Measurements from ENCODE around the gene C1QL4. TPM values are rescaled to one million over a fixed set of nuclear protein-coding genes. Genes with fewer than 3 reads are reported as not detected.

C1QL4 gene
- polyA plus RNA-seq, 1 donor from 2014 or later = 13.7 TPM

DNA sequence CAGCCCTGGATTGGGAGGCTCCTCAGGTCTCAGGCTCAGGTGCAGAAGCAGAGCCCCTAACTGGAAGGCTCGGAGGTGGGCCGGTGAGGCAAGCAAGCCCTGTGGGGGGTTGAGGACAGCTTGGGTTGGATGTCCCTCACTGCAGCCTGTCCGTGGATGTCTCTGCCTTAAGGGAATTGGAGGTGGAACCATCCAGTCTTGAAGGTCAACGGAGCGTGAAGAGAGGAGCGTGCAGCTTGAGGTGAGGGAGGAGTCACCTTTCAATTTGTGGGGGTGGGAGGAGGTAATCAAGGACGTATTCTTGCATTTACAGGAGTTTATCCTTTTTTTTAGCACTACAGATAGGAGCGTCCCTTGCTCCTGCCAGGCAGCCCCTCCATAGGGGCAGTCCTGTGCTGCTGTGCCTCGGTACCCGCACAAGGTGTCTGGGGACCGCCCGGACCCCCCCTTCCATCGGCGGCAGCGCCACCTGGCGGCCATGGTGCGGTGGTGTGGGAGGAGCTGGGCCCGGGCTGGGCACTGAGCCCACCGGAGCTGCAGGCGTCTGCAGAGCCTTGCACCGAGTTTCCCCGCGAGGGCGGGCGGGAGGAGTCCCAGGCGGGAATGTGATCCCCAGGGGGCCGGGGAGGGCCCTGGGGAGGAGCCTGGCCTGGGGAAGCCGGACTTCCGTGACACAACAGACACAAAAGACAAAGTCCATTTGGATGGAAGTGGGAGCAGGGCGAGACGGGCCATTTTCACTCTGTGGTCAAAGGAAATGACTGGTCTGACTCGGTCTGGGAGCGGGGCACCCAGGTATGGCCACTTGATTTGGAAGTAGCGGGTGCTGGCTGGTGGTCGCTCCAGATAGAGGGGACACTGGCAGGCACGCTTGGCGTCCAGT lies 10.6 kb upstream of the C1QL4 start:
- no peaks in the 10 kb centered on the region for H4K20me1 ChIP-seq (ENCODE audit: insufficient read depth)
- no peak overlapping the region for H3K4me2 ChIP-seq (ENCODE audit: low read length)
- no peaks in the 10 kb centered on the region for H3K9me3 ChIP-seq (ENCODE audit: low read length)
- H3K79me2 ChIP-seq (replicated peaks; ENCODE audit: insufficient read depth, low read length) = no peaks in the 10 kb centered on the region
- peaks cover 73% of the 10 kb centered on the region for H3K27me3 ChIP-seq (ENCODE audit: insufficient read depth, low read depth, low read length)
- no peak overlapping the region for H2AFZ ChIP-seq (ENCODE audit: low read depth, low read length)
- peak overlapping the region; percentile 60 for H3K4me3 ChIP-seq (ENCODE audit: low read length)
- H3F3A ChIP-seq (ENCODE audit: insufficient read depth, low read length, poor library complexity, severe bottlenecking) = no peaks in the 10 kb centered on the region
- H3K27ac ChIP-seq (ENCODE audit: low read length) = no peak overlapping the region
- H3K9me2 ChIP-seq (ENCODE audit: insufficient read depth, low read length) = no peaks in the 10 kb centered on the region
- no peak overlapping the region for H3K9ac ChIP-seq (ENCODE audit: low read length)
- TF ChIP-seq EZH2 (IDR thresholded peaks at IDR 0.05; ENCODE audit: borderline replicate concordance, insufficient read depth, low read length, poor library complexity, severe bottlenecking) (no peak), RAD21 (conservative IDR thresholded peaks at IDR 0.05) (peak; percentile 58), TAF1 (IDR thresholded peaks at IDR 0.05; ENCODE audit: low read depth) (no peak), POLR2AphosphoS5 (IDR thresholded peaks at IDR 0.05) (no peak), MXI1 (conservative IDR thresholded peaks at IDR 0.05; ENCODE audit: poor library complexity, severe bottlenecking) (peak; percentile 17), EP300 (conservative IDR thresholded peaks at IDR 0.05; ENCODE audit: poor library complexity, severe bottlenecking) (peak; percentile 27), SMC3 (conservative IDR thresholded peaks at IDR 0.05; ENCODE audit: poor library complexity) (peak; percentile 78)
- TF ChIP-seq, protein P1, sequence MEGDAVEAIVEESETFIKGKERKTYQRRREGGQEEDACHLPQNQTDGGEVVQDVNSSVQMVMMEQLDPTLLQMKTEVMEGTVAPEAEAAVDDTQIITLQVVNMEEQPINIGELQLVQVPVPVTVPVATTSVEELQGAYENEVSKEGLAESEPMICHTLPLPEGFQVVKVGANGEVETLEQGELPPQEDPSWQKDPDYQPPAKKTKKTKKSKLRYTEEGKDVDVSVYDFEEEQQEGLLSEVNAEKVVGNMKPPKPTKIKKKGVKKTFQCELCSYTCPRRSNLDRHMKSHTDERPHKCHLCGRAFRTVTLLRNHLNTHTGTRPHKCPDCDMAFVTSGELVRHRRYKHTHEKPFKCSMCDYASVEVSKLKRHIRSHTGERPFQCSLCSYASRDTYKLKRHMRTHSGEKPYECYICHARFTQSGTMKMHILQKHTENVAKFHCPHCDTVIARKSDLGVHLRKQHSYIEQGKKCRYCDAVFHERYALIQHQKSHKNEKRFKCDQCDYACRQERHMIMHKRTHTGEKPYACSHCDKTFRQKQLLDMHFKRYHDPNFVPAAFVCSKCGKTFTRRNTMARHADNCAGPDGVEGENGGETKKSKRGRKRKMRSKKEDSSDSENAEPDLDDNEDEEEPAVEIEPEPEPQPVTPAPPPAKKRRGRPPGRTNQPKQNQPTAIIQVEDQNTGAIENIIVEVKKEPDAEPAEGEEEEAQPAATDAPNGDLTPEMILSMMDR (IDR thresholded peaks at IDR 0.05; ENCODE audit: poor library complexity, severe bottlenecking) = peak; percentile 84
- TF ChIP-seq, protein P2, sequence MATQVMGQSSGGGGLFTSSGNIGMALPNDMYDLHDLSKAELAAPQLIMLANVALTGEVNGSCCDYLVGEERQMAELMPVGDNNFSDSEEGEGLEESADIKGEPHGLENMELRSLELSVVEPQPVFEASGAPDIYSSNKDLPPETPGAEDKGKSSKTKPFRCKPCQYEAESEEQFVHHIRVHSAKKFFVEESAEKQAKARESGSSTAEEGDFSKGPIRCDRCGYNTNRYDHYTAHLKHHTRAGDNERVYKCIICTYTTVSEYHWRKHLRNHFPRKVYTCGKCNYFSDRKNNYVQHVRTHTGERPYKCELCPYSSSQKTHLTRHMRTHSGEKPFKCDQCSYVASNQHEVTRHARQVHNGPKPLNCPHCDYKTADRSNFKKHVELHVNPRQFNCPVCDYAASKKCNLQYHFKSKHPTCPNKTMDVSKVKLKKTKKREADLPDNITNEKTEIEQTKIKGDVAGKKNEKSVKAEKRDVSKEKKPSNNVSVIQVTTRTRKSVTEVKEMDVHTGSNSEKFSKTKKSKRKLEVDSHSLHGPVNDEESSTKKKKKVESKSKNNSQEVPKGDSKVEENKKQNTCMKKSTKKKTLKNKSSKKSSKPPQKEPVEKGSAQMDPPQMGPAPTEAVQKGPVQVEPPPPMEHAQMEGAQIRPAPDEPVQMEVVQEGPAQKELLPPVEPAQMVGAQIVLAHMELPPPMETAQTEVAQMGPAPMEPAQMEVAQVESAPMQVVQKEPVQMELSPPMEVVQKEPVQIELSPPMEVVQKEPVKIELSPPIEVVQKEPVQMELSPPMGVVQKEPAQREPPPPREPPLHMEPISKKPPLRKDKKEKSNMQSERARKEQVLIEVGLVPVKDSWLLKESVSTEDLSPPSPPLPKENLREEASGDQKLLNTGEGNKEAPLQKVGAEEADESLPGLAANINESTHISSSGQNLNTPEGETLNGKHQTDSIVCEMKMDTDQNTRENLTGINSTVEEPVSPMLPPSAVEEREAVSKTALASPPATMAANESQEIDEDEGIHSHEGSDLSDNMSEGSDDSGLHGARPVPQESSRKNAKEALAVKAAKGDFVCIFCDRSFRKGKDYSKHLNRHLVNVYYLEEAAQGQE (IDR thresholded peaks at IDR 0.05; ENCODE audit: borderline replicate concordance) = no peak
- H3K36me3 ChIP-seq (ENCODE audit: insufficient read depth, low read length) = no peaks in the 10 kb centered on the region

DNA sequence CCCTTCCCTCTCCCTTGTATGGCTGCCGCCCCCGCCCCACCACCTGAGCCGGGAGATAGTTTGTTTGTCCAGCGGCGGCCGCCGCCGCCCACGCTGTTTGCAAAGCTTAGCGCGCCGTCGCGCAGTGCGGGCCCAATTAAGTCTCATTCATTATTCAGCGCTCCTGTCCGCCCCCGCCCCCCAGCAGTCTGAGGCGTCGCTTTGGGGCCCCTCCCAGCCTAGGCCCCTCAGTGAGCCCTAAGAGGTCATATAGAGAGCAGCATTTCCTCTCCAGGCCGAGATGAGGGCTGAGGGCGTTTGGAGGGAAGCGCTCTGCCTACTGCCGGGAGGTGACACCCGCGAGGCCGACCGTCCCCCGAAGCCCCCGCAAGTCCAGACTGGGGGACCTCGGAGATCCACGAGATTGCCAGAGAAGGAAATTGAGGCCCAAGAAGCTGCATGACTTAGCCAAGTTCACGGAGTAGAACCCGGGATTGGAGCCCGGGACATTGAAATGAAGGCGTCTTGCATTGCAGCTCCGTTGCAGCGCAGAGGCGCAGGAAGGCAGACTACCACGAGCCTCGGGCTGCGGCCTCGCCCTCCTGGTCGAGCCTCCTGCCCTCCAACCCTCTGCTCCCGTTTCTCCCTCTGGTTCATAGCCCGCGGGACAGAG lies 9.8 kb upstream of the C1QL4 start, which contains the start of gene DNAJC22:
DNAJC22 (plus strand) TSS at position 230 of the 652 bp plus-strand sequence. CDS start 1,985 bp downstream, outside the sequence.
- TF ChIP-seq, protein P1 (IDR thresholded peaks at IDR 0.05; ENCODE audit: poor library complexity, severe bottlenecking) = no peak
- TF ChIP-seq POLR2AphosphoS5 (IDR thresholded peaks at IDR 0.05) (no peak), EZH2 (IDR thresholded peaks at IDR 0.05; ENCODE audit: borderline replicate concordance, insufficient read depth, low read length, poor library complexity, severe bottlenecking) (peak; percentile 41), RAD21 (conservative IDR thresholded peaks at IDR 0.05) (no peak), TAF1 (IDR thresholded peaks at IDR 0.05; ENCODE audit: low read depth) (no peak), SMC3 (conservative IDR thresholded peaks at IDR 0.05; ENCODE audit: poor library complexity) (no peak), MXI1 (conservative IDR thresholded peaks at IDR 0.05; ENCODE audit: poor library complexity, severe bottlenecking) (no peak), EP300 (conservative IDR thresholded peaks at IDR 0.05; ENCODE audit: poor library complexity, severe bottlenecking) (no peak)
- TF ChIP-seq, protein P2 (IDR thresholded peaks at IDR 0.05; ENCODE audit: borderline replicate concordance) = no peak
- Histone ChIP-seq H4K20me1 (ENCODE audit: insufficient read depth) (no peaks in the 10 kb centered on the region), H3K9me3 (ENCODE audit: low read length) (no peaks in the 10 kb centered on the region), H3K27ac (ENCODE audit: low read length) (no peak within 1 kb of the TSS), H3K4me2 (ENCODE audit: low read length) (peak within 1 kb of the TSS; percentile 48), H3K4me3 (ENCODE audit: low read length) (peak within 1 kb of the TSS; percentile 60), H3K27me3 (ENCODE audit: insufficient read depth, low read depth, low read length) (peaks cover 80% of the 10 kb centered on the region), H3K9ac (ENCODE audit: low read length) (peak within 1 kb of the TSS; percentile 16), H3F3A (ENCODE audit: insufficient read depth, low read length, poor library complexity, severe bottlenecking) (no peaks in the 10 kb centered on the region), H3K36me3 (ENCODE audit: insufficient read depth, low read length) (no peaks in the 10 kb centered on the region), H2AFZ (ENCODE audit: low read depth, low read length) (no peak within 1 kb of the TSS), H3K9me2 (ENCODE audit: insufficient read depth, low read length) (no peaks in the 10 kb centered on the region), H3K79me2 (replicated peaks; ENCODE audit: insufficient read depth, low read length) (no peaks in the 10 kb centered on the region)
